Prostate gland (tissue), 2 donors: ENCODE measurements around the gene EEFSEC. TPM values are rescaled to one million over a fixed set of nuclear protein-coding genes. Genes with fewer than 3 reads are reported as not detected.

Experiments
- DNase-seq: peaks from one replicate; pipeline ENCODE4 v3.0.0-alpha.2; 2019; ENCODE audit warnings: low spot score
- H3K27ac ChIP-seq, 2 donors: fragments of 200-600 bp; sonication (generic); 2 replicates each; pipeline ENCODE4 v1.5.1; 2017 to 2019
- H3K27me3 ChIP-seq: fragments of 200-600 bp; sonication (generic); replicated peaks from 2 replicates; pipeline ENCODE4 v1.5.1; 2019; ENCODE audit not compliant: insufficient read depth
- H3K36me3 ChIP-seq, 2 donors: fragments of 200-600 bp; sonication (generic); 1 replicate in 1 of 2; 2 replicates in 1 of 2; pipeline versions ENCODE4 v1.5.1 to v1.8.1; 2017 to 2019
- H3K4me1 ChIP-seq: fragments of 200-600 bp; sonication (generic); replicated peaks from 2 replicates; pipeline ENCODE4 v1.5.1; 2019
- H3K4me3 ChIP-seq, 2 donors: fragments of 200-600 bp; sonication (generic); 2 replicates each; pipeline ENCODE4 v1.5.1; 2017 to 2019
- H3K9me3 ChIP-seq: fragments of 200-600 bp; sonication (generic); 2 replicates; pipeline ENCODE4 v1.5.1; 2017
- CTCF ChIP-seq, 4 experiments: fragments of 200-600 bp in 2 of 4; fragments of 450-650 bp in 2 of 4; sonication (generic) in 2 of 4; IDR thresholded peaks; 1 replicate in 3 of 4; 2 replicates in 1 of 4; pipeline ENCODE4 v1.5.1; 2016 to 2019; ENCODE audit warnings: antibody characterized with exemption in 4 of 4, mild to moderate bottlenecking in 2 of 4, moderate library complexity in 2 of 4
- POLR2A ChIP-seq: fragments of 450-650 bp; IDR thresholded peaks from one replicate; pipeline ENCODE4 v1.6.1; 2016; ENCODE audit warnings: antibody characterized with exemption, mild to moderate bottlenecking
- POLR2AphosphoS5 ChIP-seq: sonication (generic); formaldehyde crosslinking; IDR thresholded peaks from one replicate; pipeline ENCODE4 v1.6.1; 2017; ENCODE audit warnings: antibody characterized with exemption
- WGBS: methylation state at CpG from one replicate; pipeline ENCODE4 v1.1.5; 2018; 5-methylcytosine and 5-hydroxymethylcytosine counted together
- intact Hi-C: fragments of 100-400 bp; cut with DNase I; formaldehyde crosslinking; loops from one replicate; pipeline ENCODE4 v1.14.2; 2022
- total RNA-seq, 2 donors: library from RNA; depleted of rRNA; stranded (reverse); fragments of >200 nt; gene quantifications; one replicate each; pipeline ENCODE4 v1.1.0, GENCODE V29; 2016

The EEFSEC gene
- total RNA-seq, 2 donors from 2014 or later: 24.7 to 26.1 TPM

DNA sequence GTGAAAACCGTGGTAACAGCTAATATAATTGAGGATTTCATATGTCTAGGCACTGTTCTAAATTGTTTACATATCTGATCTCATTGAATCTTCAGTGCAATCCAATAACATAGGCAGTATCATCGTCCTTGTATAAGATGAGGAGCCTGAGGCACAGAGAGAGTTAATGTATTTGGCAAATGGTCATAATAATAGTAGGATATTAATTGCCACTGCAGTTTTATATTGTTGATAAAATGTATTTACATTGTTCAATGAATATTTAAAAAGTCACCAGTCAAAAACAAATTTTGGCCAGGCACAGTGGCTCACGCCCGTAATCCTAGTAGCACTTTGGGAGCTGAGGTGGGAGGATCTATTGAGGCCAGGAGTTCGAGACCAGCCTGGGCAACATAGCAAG lies 88.5 kb downstream of the EEFSEC start:
- intact Hi-C loops: no loop called here

DNA sequence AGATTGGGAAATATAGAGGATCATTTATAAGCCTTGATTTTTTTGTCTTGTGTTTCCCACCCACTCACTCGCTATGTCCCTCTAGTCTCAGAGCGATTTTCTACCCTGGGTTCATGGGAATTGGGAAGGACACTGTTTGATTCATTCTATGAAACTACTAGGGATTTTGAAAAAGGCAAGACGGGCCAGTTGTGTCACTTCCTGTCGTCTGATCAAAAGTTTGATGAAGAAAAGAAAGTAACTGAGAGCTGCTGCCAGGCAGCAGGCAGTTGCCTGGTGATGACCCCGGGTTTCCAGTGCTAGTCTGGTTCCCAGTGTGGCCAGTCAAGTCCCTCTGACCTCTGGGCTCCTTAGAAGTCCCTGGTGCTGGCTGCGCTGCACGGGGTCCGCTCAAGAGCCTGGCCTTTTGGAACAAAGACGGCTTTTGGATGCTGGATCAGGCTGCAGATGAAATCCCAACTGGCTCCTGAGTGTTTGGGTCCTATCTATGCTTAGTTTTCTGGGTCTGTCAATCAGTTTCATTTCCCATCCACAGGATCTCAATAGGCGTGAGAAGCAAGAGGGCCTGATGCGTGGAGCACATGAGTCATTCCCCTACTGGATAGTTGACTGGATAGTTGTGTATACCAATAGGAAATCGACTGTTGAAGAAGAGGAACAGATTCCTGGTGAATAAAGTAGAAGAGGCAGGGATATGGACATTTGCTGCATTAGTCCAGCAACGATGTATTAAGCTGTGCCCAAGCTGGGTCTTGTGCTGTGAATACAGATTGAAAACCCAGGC lies 89.7 kb downstream of the EEFSEC start:
- Histone ChIP-seq H3K36me3 (no peaks in the 10 kb centered on the region), H3K27me3 (no peaks in the 10 kb centered on the region), H3K4me1 (no peaks in the 10 kb centered on the region), H3K4me3 (no peak overlapping the region), H3K27ac (no peak overlapping the region), H3K9me3 (no peaks in the 10 kb centered on the region)
- no peak for DNase-seq
- intact Hi-C loops: no loop called here
- WGBS: 87% methylated on average over 13 of the region's 13 CpGs
- TF ChIP-seq POLR2AphosphoS5 (no peak), CTCF (IDR thresholded peaks at IDR 0.05) (no peak), POLR2A (no peak)

More for the DNA sequence above, 88.5 kb downstream of the EEFSEC start:
- WGBS: 75% methylated on average over 5 of the region's 5 CpGs
- H3K36me3 ChIP-seq: no peaks in the 10 kb centered on the region
- peaks cover 2% of the 10 kb centered on the region for H3K4me1 ChIP-seq
- H3K27me3 ChIP-seq: no peaks in the 10 kb centered on the region
- no peak overlapping the region for H3K27ac ChIP-seq
- TF ChIP-seq CTCF (IDR thresholded peaks at IDR 0.05) (no peak), POLR2AphosphoS5 (peak; percentile 24), POLR2A (no peak)
- H3K4me3 ChIP-seq: no peak overlapping the region
- no peaks in the 10 kb centered on the region for H3K9me3 ChIP-seq
- no peak for DNase-seq

DNA sequence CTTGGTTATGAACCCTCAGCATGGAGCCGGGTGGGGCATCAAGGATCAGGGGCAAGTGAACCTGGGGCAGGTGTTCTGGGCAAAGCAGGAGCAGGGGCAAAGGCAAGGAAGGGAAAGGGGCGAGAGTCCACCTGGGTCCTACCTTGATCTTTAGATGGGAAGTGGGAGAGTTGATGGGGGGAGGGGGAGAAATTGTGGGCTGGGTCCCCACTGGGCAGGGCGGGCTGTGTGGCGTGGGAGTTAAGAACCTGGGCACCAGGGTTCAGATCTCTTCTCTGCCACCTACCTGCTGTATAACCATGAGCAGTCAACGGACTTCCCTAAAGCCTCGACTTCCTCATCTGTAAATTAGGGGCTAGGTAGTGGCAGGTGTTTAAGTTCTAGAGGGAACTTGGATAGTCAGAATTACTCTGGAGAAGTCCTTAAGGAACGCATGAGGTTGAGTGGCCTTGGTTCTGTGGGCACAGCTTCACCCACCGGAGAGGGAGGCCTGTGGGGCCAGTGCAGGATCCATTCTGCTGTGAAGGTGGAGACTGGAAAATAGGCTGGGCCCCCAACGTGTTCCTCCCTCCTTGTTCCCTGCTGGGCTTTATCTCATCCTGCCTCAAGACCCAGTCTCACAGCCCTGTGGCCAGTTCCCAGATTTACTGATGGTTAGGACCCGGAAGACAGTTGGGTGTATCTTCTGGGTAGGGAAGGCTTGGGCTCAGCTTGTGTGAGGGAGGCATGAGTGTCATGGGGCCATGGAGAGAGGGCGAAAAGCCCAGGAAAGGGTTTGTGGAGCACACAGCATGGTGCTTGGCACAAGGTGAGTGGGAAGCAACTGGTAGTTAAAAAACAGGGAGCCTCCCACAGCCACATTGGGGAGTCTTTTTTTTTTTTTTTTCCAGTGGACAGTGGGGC lies 90.6 kb downstream of the EEFSEC start:
- DNase-seq: no peak
- Histone ChIP-seq H3K4me1 (no peaks in the 10 kb centered on the region), H3K36me3 (no peaks in the 10 kb centered on the region), H3K4me3 (no peak overlapping the region), H3K27me3 (no peaks in the 10 kb centered on the region), H3K27ac (no peak overlapping the region), H3K9me3 (no peaks in the 10 kb centered on the region)
- intact Hi-C loops: no loop called here
- WGBS: 76% methylated on average over 11 of the region's 11 CpGs
- TF ChIP-seq CTCF (IDR thresholded peaks at IDR 0.05) (no peak), POLR2A (no peak), POLR2AphosphoS5 (no peak)

DNA sequence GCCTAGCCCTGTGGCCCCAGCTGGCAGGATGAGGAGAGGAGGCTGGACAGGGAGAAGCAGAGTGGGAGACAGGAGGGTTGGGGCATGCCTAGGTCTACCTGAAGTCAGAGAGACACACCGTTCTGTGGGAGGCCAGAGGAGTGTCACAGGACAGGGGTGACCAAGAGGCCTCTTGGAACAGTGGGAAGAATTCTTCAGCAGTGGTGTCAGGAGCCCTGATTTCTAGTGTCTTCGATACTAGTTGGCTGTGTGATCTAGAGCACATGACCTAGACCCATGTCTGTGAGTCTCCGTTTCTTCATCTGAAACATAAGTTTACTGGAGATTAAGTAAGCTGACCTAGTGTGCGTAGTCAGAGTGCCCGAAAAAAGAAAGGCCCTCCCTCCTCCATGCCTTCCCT lies 92.2 kb downstream of the EEFSEC start:
- H3K27ac ChIP-seq: no peak overlapping the region
- intact Hi-C loops: no loop called here
- H3K4me1 ChIP-seq: no peaks in the 10 kb centered on the region
- 56% methylated on average over 5 of the region's 5 CpGs for WGBS
- TF ChIP-seq POLR2AphosphoS5: no peak
- no peak for TF ChIP-seq CTCF (IDR thresholded peaks at IDR 0.05)
- no peak for TF ChIP-seq POLR2A
- H3K4me3 ChIP-seq: no peak overlapping the region
- no peaks in the 10 kb centered on the region for H3K36me3 ChIP-seq
- no peak for DNase-seq
- no peaks in the 10 kb centered on the region for H3K9me3 ChIP-seq
- no peaks in the 10 kb centered on the region for H3K27me3 ChIP-seq
